Spleen (tissue), 7 donors: Measurements from ENCODE around the gene ANKRD13A.

Source experiments
- POLR2A ChIP-seq, 3 donors: fragments of 450-650 bp; IDR thresholded peaks; one replicate each; pipeline ENCODE4 v1.5.1; 2017; ENCODE audit warnings: antibody characterized with exemption in 3 of 3, mild to moderate bottlenecking in 1 of 3
- TF ChIP-seq, protein P1 (sequence below), 11 experiments: fragments of 200-600 bp in 7 of 11; fragments of 450-650 bp in 4 of 11; sonication (generic) in 4 of 11; IDR thresholded peaks in 8 of 11; conservative IDR thresholded peaks in 3 of 11; 1 replicate in 7 of 11; 2 replicates in 4 of 11; pipeline versions ENCODE4 v1.4.0 to v1.8.0; 2016 to 2021; ENCODE audit warnings: antibody characterized with exemption in 11 of 11, inconsistent platforms in 4 of 11, mild to moderate bottlenecking in 1 of 11
- donor health status: DM: no; HTN: no; CAD: no; lungs with moderate emphysema.
- donor health status: DM: no; HTN: no; CAD: no.
- donor health status: DM: no; HTN: no; CAD: no.

DNA sequence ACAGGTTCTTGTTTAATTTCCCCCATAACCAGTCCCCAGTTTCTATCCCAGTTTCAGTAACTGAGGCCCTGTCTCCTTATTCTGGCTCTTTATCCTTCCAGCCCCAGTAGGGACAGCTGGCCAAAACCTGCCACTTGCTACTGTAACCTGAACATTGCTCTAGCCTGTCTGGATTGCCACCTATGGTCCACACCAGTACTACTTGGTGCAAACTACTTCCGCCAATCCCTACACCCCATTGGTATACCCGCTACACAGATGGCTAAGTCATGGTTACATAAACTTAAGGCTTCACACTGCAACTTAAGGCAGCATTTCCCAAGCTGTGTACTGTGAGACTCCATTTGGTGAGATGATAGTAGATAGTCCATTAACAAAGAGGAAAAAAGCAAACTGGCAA is 69.4 kb downstream of the ANKRD13A start:
- TF ChIP-seq, protein P1, sequence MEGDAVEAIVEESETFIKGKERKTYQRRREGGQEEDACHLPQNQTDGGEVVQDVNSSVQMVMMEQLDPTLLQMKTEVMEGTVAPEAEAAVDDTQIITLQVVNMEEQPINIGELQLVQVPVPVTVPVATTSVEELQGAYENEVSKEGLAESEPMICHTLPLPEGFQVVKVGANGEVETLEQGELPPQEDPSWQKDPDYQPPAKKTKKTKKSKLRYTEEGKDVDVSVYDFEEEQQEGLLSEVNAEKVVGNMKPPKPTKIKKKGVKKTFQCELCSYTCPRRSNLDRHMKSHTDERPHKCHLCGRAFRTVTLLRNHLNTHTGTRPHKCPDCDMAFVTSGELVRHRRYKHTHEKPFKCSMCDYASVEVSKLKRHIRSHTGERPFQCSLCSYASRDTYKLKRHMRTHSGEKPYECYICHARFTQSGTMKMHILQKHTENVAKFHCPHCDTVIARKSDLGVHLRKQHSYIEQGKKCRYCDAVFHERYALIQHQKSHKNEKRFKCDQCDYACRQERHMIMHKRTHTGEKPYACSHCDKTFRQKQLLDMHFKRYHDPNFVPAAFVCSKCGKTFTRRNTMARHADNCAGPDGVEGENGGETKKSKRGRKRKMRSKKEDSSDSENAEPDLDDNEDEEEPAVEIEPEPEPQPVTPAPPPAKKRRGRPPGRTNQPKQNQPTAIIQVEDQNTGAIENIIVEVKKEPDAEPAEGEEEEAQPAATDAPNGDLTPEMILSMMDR (IDR thresholded peaks at IDR 0.05 in 8 of 11, conservative IDR thresholded peaks at IDR 0.05 in 3 of 11): no peak
- no peak for TF ChIP-seq POLR2A (IDR thresholded peaks at IDR 0.05)
